SK-N-SH (cell line): ENCODE data around the gene TCHP.
"Not testable (repeated sequence)": the region's sequence is repeated elsewhere in the genome, so short reads cannot be mapped to it uniquely, and the experiment has no call there.

Experiments
- CTCF ChIP-seq: fragments of 200-600 bp; sonication (generic); IDR thresholded peaks from 2 replicates; pipeline ENCODE4 v1.6.1; 2017; ENCODE audit warnings: antibody characterized with exemption, mild to moderate bottlenecking, moderate library complexity
- RAD21 ChIP-seq: IDR thresholded peaks from 2 replicates; pipeline ENCODE4 v1.6.1; 2012; ENCODE audit warnings: mild to moderate bottlenecking, low read length
- TAF1 ChIP-seq: IDR thresholded peaks from 2 replicates; pipeline ENCODE4 v1.6.1; 2012; ENCODE audit warnings: low read depth, mild to moderate bottlenecking, low read length, moderate library complexity, borderline replicate concordance

GRCh38 chr12:109850518-109850917 is 49.6 kb upstream of the TCHP start:
- not testable (repeated sequence) for TF ChIP-seq CTCF, TAF1, RAD21
